Activated naive CD4-positive, alpha-beta T cell treated with anti-CD3 and anti-CD28 coated beads, Interleukin-2, amount 10 ng/mL, durations not matched to agents 7 days and 5 days (primary cell): ENCODE measurements around the gene PDP2.
A peak's percentile ranks its signal among the peaks of the same experiment; 100 is the strongest.

Experiments
- CTCF ChIA-PET: fragments of 350-600 bp; sonication (Branson Sonifier 250); formaldehyde crosslinking; loops from one replicate; lab custom pipeline; 2021; ENCODE audit warnings: antibody characterized with exemption; lab: Charles Lee
- DNase-seq: peaks from one replicate; pipeline ENCODE4 v3.0.0-alpha.2; 2020
- H3K27ac Mint-ChIP-seq: one replicate; pipeline ENCODE4 v1.8.0; 2021; ENCODE audit warnings: mild to moderate bottlenecking, moderate library complexity, mixed read lengths
- H3K27me3 Mint-ChIP-seq: one replicate; pipeline ENCODE4 v1.8.0; 2021; ENCODE audit warnings: mild to moderate bottlenecking, mixed read lengths
- H3K36me3 Mint-ChIP-seq: one replicate; pipeline ENCODE4 v1.8.0; 2021; ENCODE audit warnings: mixed read lengths
- H3K4me1 Mint-ChIP-seq: one replicate; pipeline ENCODE4 v1.8.0; 2021; ENCODE audit warnings: mixed read lengths
- H3K4me3 Mint-ChIP-seq: one replicate; pipeline ENCODE4 v1.8.0; 2021; ENCODE audit warnings: mild to moderate bottlenecking, moderate library complexity, mixed read lengths
- H3K9me3 Mint-ChIP-seq: one replicate; pipeline ENCODE4 v1.8.0; 2021; ENCODE audit warnings: mixed read lengths

PDP2 gene

DNA sequence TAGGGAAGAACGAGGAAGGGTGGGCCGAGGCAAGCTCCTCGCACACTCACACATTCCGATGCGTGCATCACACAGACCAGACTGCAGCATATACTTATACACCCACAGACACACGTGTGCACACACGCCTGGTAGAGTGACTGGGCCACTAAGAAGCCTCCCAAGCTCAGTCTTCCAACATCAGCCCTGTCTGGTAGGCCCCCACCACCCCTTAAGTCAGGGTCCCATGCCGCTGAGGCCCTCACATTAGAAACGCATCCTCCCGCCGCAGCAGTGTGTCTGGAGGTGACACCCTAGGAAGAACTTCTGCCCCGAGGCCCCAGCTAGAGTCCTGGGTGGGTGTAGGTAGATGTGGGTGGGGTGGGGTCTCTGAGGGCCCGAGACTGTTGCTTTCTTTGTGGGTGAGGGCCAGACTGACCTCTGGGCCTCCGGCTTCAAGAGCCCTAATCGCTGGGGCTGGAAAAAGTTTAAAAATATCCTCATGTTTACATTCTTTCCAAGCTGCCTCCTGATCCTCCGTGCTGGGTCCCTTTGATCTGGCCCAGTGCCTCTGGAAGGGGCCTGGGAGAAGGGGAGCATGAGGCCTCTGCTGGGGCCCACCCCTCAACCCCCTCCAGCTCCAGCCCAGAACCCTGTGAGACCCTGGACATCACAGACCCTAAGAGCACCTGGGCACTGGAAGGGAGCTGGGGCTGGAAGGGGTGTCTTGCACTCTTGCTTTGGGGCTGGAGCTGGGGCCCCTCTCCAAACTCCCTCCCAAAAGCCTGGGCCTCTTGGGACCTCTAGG, 24.7 kb downstream of the PDP2 start:
- H3K9me3 Mint-ChIP-seq: no peaks in the 10 kb centered on the region
- H3K27ac Mint-ChIP-seq: no peak overlapping the region
- CTCF ChIA-PET: interaction anchor here (1.5 to 2.5 kb wide), 4 partner anchors 10 to 37 kb away, joined by 4 to 15 read pairs (median 5); no protein-coding TSS in a partner anchor
- no peaks in the 10 kb centered on the region for H3K36me3 Mint-ChIP-seq
- no peak for DNase-seq
- H3K27me3 Mint-ChIP-seq: peaks cover 23% of the 10 kb centered on the region
- H3K4me1 Mint-ChIP-seq: peaks cover 13% of the 10 kb centered on the region
- no peak overlapping the region for H3K4me3 Mint-ChIP-seq

DNA sequence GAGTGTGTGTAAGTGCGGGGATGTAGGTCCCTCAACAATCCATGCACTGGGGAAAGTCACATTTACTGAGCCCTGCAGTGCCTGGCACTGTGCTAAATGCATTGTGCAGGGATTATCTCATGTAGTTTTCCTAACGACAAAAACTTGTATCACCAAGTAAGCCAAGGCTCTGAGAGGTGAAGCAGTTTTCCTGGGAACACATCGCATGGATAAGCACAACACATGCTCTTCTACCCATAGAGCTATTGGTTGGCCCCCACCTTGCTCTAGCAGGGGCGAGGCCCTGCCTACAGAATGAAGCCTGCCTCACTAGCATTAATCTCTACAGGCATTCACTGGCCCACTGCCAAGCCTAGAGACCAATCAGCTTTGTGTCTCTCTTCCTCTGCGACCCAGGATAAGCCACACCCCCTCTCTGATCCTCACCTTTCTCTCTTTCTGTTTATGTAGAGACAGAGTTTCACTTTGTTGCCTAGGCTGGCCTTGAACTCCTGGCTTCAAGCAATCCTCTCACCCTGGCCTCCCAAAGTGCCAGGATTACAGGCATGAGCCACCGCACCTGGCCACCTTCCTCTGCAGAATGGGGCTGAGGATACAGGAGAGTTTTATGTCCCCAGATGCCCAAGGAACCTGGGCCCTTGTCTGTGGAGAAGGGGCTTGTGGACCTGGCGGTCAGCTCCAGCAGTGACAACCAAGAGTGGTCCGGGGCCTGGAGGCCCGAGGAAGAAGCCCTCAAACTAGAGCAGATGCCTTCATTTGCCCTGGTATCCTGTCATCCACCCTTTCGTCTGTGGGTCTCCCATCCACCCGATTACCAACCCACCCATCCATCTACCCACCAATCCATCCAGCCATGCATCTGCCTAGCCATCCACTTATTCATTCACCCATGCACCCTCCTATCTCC, 25.6 kb downstream of the PDP2 start:
- CTCF ChIA-PET: interaction anchor here (0.6 to 2.5 kb wide), 6 partner anchors 11 to 374 kb away, joined by 3 to 15 read pairs (median 5); no protein-coding TSS in a partner anchor
- Mint-ChIP-seq H3K4me3 (no peak overlapping the region), H3K9me3 (no peaks in the 10 kb centered on the region), H3K4me1 (peaks cover 13% of the 10 kb centered on the region), H3K27me3 (peaks cover 23% of the 10 kb centered on the region), H3K27ac (no peak overlapping the region), H3K36me3 (no peaks in the 10 kb centered on the region)
- DNase-seq: peak; percentile 84

DNA sequence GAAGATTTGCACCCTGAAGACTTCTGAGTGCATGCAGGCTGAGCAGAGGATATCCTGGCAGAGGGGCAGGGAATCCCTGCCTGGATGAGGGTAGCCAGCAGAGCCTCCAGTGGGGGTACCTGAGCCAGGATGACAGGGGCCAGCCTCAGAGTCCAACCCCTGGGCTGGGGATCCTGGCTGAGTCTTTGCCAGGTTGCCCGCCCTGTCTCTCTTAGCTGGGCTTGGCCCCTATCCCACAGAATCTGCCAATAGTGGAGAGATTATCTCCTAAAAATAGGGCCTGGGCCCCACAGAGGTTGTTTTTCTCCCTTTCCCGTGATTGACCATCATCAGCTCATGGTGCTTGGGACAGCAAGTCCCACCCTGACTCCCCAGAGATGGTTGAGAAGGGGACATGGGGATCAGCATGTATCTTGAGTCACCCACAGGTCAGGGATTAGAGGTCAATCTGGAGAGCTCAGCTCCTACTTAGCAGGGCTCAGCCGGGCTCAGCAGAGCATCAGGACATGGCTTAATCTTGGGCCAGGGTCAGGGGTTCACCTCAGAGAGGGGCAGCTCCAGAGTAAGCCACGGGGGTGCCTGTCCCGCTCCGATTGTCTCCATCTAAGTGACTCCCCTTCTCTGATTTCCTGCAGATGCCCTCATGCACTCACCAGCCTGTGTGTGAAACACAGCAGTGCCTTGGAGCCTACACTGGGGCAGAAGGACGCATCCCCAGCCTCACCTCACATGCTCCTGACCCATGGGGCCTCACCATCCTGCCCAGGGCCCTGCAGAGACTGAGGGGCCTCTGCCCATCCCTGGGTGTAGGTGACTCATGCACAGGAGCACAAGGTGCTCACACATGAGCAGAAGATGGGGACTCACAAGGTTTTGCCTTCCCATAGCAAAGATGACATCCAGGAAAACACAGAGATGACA, 26.9 kb downstream of the PDP2 start:
- Mint-ChIP-seq H3K27ac (no peak overlapping the region), H3K4me3 (no peak overlapping the region), H3K9me3 (no peaks in the 10 kb centered on the region), H3K4me1 (peaks cover 13% of the 10 kb centered on the region), H3K36me3 (no peaks in the 10 kb centered on the region), H3K27me3 (peaks cover 27% of the 10 kb centered on the region)
- CTCF ChIA-PET: interaction anchor here (0.6 to 2.5 kb wide), 5 partner anchors 10 to 376 kb away, joined by 3 to 15 read pairs (median 3); no protein-coding TSS in a partner anchor
- DNase-seq: no peak

DNA sequence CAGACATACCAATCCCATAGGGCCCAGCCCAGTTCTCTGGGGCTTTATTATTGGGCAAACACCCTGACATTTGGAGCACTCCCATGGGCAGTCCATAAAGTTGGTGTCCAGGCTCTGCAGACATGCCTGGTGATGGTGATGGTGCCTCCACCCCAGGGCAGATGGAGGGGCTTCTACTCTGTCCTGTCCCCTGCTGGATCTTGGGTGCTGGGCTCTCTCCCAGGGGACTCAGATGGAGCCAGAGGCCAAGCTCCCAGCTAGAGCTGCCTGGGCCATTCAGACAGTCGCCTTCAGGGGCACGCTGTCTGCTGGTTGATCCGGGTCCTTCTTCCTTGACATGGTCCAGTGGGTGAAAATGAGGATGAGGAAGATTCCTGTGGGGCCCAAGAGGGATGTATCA, 27.8 kb downstream of the PDP2 start:
- CTCF ChIA-PET: interaction anchor here (1.0 kb wide), 1 partner anchor 11 kb away, joined by 3 read pairs; no protein-coding TSS in a partner anchor
- peaks cover 27% of the 10 kb centered on the region for H3K27me3 Mint-ChIP-seq
- peaks cover 13% of the 10 kb centered on the region for H3K4me1 Mint-ChIP-seq
- H3K9me3 Mint-ChIP-seq: no peaks in the 10 kb centered on the region
- H3K36me3 Mint-ChIP-seq: no peaks in the 10 kb centered on the region
- H3K27ac Mint-ChIP-seq: no peak overlapping the region
- no peak overlapping the region for H3K4me3 Mint-ChIP-seq
- DNase-seq: no peak

DNA sequence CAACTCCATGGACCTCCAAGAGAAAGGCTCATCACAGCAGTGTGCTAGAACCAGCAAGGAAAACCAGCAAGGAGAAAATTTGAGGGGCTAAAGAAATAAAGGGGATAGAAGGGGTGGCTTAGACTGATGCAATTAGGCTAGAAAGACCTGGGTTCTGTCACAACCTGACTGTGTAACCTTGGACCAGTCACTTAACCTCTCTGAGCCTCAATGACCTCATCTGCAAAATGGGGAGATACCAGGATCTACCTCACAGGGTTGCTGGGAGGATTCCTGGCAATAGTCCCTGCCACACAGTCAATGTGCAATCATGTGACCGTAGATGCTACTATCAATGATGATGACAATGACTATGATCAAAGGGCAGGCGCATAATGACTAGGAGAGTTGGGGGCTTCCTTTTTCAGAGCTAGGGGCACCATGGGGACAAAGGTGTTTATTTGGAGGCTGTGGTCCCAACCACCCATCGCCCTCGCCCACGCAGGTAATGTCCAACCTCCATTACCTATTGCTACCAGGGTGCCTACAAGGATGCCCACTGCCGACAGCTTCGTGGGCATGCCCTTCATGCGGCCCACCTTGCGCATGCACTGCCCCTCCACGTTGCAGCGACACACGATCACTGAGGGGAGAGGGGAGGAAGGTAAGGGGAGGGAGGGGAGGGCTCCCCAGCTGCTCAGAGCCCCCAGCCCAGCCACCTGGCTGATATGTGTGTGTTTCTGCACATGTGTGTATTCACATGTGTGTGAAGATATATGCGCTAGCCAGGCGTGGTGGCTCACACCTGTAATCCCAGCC, 28.6 kb downstream of the PDP2 start:
- H3K36me3 Mint-ChIP-seq: no peaks in the 10 kb centered on the region
- CTCF ChIA-PET: interaction anchor here (1.4 to 2.1 kb wide), 3 partner anchors 10 to 16 kb away, joined by 6 to 10 read pairs (median 7); partner anchors contain the start of gene CDH16
- DNase-seq: no peak
- H3K9me3 Mint-ChIP-seq: no peaks in the 10 kb centered on the region
- H3K27me3 Mint-ChIP-seq: peaks cover 30% of the 10 kb centered on the region
- peaks cover 13% of the 10 kb centered on the region for H3K4me1 Mint-ChIP-seq
- no peak overlapping the region for H3K4me3 Mint-ChIP-seq
- H3K27ac Mint-ChIP-seq: no peak overlapping the region

DNA sequence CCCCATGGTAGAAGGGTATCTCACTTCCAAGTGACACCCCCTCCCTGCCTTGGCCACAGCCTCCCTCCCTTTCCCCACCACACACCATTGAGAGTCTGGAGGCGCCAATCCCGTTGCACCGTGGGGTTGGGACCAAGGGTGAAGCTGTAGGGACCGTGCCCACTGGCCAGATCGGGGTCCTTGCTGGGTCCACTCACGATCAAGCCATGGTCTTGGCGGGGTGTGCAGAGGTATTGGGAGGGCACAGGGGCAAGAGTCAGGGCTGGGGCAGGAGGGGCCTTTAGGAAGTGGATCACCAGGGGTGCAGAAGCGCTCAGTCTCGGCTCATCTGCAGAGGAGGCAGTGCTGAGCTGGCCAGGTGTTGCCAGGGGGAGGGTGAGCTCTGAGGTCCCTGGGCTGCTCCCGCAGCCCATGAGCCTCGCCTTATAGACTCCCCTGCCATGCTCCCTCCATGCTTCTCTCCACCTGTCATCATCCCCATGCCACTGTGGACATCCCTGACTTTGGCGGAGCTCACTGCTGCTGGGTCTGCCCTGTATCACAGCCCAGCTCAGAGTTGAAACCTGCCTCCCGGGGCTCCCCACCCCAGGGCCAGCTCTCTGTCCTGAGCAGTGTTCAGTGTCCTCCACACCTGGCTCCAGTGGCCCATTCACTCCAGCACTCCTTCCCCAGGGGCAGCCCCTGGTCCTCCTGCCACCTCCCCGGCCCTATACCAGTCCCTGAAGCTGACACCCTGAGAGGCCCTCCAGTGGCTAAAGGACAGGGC, 30.0 kb downstream of the PDP2 start:
- no peaks in the 10 kb centered on the region for H3K36me3 Mint-ChIP-seq
- CTCF ChIA-PET: interaction anchor here (0.9 to 4.0 kb wide), 6 partner anchors 8 to 18 kb away, joined by 3 to 17 read pairs (median 6); partner anchors contain the start of genes CDH16 and RRAD
- peaks cover 36% of the 10 kb centered on the region for H3K27me3 Mint-ChIP-seq
- H3K4me3 Mint-ChIP-seq: no peak overlapping the region
- H3K27ac Mint-ChIP-seq: no peak overlapping the region
- no peak for DNase-seq
- H3K4me1 Mint-ChIP-seq: peaks cover 13% of the 10 kb centered on the region
- H3K9me3 Mint-ChIP-seq: no peaks in the 10 kb centered on the region

DNA sequence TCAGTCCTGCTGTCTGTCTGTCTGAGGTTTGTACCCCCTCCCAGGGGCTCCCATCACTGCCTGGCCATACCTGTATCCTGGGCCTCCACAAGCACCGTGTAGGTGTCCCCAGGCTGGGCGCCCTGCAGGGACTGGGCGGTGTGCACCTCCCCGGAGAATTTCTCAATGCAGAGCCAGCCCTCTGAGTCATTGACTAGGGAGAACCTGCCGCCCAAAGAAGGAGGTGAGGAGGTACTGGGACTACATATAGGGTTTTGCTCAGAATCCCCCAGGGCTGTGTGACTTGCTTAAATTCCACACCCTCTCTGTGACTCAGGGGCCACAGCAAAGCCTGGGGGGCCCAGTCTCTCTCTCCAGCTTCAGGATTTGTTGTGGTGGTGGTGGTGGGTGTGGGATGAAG, 30.8 kb downstream of the PDP2 start:
- H3K4me1 Mint-ChIP-seq: peaks cover 7% of the 10 kb centered on the region
- H3K36me3 Mint-ChIP-seq: no peaks in the 10 kb centered on the region
- H3K9me3 Mint-ChIP-seq: no peaks in the 10 kb centered on the region
- DNase-seq: no peak
- CTCF ChIA-PET: interaction anchor here (2.1 to 4.0 kb wide), 2 partner anchors 16 to 17 kb away, joined by 10 to 17 read pairs; no protein-coding TSS in a partner anchor
- no peak overlapping the region for H3K4me3 Mint-ChIP-seq
- H3K27me3 Mint-ChIP-seq: peaks cover 43% of the 10 kb centered on the region
- no peak overlapping the region for H3K27ac Mint-ChIP-seq

DNA sequence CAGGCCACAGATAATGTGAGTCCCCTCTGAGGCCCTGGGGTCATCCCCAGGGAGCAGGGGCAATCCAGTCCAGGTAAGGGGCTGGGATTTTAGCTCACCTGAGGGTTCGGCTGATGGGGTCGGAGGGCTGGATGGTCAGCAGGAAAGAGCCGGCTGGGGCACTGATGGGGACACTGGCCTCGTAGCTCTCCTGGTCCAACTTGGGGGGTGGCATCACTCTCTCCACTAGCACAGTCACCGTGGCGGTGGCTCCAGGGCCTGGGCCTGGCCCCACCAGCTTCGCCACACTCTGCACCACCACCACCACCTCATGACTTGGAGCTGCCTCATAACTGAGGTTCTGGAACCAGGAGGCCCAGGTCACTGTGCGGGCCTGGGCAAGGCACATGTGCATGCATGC, 31.5 kb downstream of the PDP2 start:
- CTCF ChIA-PET: interaction anchor here (4.0 kb wide), 1 partner anchor 17 kb away, joined by 17 read pairs; no protein-coding TSS in a partner anchor
- Mint-ChIP-seq H3K9me3 (no peaks in the 10 kb centered on the region), H3K27me3 (peaks cover 46% of the 10 kb centered on the region), H3K27ac (no peak overlapping the region), H3K4me3 (no peak overlapping the region), H3K4me1 (no peaks in the 10 kb centered on the region), H3K36me3 (no peaks in the 10 kb centered on the region)
- no peak for DNase-seq

DNA sequence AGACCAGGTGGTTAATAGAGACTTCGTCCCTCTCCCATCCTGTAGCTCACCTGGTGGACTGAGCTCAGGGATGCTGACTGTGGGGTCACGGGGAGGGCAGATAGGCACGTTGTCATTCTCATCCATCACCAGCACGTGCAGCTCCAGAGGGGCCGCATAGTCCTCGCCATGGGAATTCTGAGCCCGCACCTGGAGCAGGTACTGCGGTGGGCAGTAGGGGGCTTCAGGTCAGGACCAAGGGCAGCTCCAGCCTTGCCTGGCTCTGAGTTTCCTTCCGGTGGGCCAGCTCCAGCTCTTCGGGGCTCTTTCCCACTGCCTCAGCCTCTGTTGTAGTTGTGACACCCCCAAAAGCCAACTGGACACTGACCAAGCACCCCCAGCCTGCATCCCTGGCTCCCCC, 32.8 kb downstream of the PDP2 start:
- CTCF ChIA-PET: interaction anchor here (0.9 to 4.0 kb wide), 5 partner anchors 10 to 18 kb away, joined by 3 to 17 read pairs (median 4); no protein-coding TSS in a partner anchor
- no peaks in the 10 kb centered on the region for H3K9me3 Mint-ChIP-seq
- DNase-seq: no peak
- no peaks in the 10 kb centered on the region for H3K4me1 Mint-ChIP-seq
- peaks cover 56% of the 10 kb centered on the region for H3K27me3 Mint-ChIP-seq
- H3K4me3 Mint-ChIP-seq: no peak overlapping the region
- H3K27ac Mint-ChIP-seq: no peak overlapping the region
- H3K36me3 Mint-ChIP-seq: no peaks in the 10 kb centered on the region

DNA sequence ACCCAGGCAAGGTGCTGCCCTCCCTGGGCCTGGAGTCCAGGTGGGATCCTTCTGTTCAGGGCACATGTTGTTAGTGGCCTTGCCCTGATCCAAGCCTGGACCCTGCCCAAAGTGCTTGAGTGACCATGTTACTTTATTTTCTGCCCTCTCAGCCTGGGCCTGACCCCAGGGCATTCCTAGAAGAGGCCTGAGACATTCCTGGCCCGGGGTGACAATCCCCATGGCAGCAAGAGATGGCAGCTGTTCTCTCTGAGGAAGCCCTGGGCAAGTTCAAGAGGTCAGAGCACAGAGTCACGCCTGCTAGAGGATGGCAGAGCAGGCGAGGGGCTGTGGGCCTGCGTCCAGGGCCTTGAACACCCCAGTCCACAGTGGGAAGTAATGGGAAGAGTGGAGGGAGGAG, 33.4 kb downstream of the PDP2 start:
- DNase-seq: no peak
- no peak overlapping the region for H3K4me3 Mint-ChIP-seq
- H3K27me3 Mint-ChIP-seq: peaks cover 62% of the 10 kb centered on the region
- H3K4me1 Mint-ChIP-seq: no peaks in the 10 kb centered on the region
- no peaks in the 10 kb centered on the region for H3K36me3 Mint-ChIP-seq
- H3K9me3 Mint-ChIP-seq: no peaks in the 10 kb centered on the region
- CTCF ChIA-PET: interaction anchor here (0.9 to 4.0 kb wide), 3 partner anchors 10 to 15 kb away, joined by 3 to 17 read pairs (median 4); no protein-coding TSS in a partner anchor
- no peak overlapping the region for H3K27ac Mint-ChIP-seq

DNA sequence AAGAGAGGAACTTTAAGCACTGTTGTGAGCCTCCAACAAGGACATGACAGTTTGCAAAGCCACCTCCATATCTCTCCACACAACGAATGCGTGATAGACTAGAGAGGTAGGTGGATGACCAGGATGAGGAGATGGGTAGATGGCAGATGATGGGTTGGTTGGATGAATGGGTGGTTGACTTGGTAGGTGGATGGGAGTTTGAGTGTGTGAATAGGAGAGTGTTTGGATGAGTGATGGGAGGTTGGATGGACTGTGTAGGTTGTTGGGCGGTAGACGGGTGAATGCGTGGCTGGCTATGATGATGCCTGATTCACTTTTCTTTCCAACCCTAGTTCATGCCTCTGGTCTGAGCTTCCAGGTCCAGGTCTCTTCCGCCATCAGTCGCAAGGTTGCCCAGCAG, 34.2 kb downstream of the PDP2 start:
- no peaks in the 10 kb centered on the region for H3K36me3 Mint-ChIP-seq
- no peak overlapping the region for H3K27ac Mint-ChIP-seq
- CTCF ChIA-PET: interaction anchor here (1.6 to 6.4 kb wide), 2 partner anchors 9 to 20 kb away, joined by 3 to 36 read pairs; no protein-coding TSS in a partner anchor
- H3K9me3 Mint-ChIP-seq: no peaks in the 10 kb centered on the region
- no peaks in the 10 kb centered on the region for H3K4me1 Mint-ChIP-seq
- H3K27me3 Mint-ChIP-seq: peaks cover 69% of the 10 kb centered on the region
- no peak overlapping the region for H3K4me3 Mint-ChIP-seq
- DNase-seq: no peak

DNA sequence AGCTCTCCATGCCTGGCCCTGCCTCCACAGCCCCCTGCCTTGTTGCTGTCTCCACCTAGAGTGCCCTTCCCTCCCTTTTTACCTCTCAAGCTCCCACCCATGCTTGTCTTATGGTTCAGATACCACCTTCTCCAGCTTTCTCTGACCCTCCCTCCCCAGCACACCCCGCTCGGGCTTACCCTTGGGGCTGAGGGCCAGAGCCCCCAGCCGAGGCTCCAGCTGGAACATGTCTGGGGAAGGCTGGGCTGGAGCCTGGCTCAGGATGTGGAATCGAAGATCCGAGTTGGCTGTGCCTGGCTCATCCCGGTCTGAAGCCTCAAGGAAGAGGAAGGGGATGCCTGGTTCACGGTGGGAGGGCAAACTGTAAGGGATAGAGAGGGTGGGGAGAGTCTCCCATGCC, 34.7 kb downstream of the PDP2 start:
- no peaks in the 10 kb centered on the region for H3K9me3 Mint-ChIP-seq
- H3K27me3 Mint-ChIP-seq: peaks cover 69% of the 10 kb centered on the region
- CTCF ChIA-PET: interaction anchor here (6.4 kb wide), 1 partner anchor 20 kb away, joined by 36 read pairs; no protein-coding TSS in a partner anchor
- no peak overlapping the region for H3K4me3 Mint-ChIP-seq
- no peaks in the 10 kb centered on the region for H3K36me3 Mint-ChIP-seq
- no peak for DNase-seq
- H3K27ac Mint-ChIP-seq: no peak overlapping the region
- H3K4me1 Mint-ChIP-seq: no peaks in the 10 kb centered on the region
